ENCODE measurements around the gene MDN1. TPM values are rescaled to one million over a fixed set of nuclear protein-coding genes. Genes with fewer than 3 reads are reported as not detected.

MDN1 gene
- total RNA-seq, 4 donors from 2014 or later: 13.5 to 22.0 (median 17.0) TPM

DNA sequence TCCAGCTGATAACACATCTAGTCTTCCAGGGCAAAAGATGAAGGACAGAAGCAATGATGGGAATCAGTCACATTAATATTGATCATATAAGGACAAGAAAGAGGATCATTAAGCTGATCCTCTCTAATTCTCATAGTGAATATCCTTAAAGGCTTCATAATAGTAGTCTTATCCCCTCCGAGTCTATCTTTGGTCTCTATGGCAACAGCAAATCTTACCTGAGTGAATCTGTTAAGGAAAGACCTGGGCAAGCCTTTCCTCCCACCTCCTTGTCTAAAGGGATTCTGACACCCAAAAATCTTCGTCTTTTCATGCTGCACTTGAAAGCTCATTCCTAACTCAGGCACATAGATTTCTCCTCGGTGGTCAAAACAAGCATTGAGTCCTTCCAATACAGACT lies 94.6 kb downstream of the MDN1 start:
- H3K27ac ChIP-seq: no peak overlapping the region
- H3K36me3 ChIP-seq: peaks cover 0 to 66% of the 10 kb centered on the region in 2 donors
- intact Hi-C loops (cut with DNase I; ENCODE audit: low total_unique reads): no loop called here
- H3K27me3 ChIP-seq: no peaks in the 10 kb centered on the region
- no peaks in the 10 kb centered on the region for H3K4me1 ChIP-seq
- DNase-seq (no peak), ATAC-seq (no peak)
- H3K9me3 ChIP-seq: no peaks in the 10 kb centered on the region
- in situ Hi-C loops (cut with MboI; ENCODE audit: low sequenced_read_pairs in 4 of 4): no loop called here
- TF ChIP-seq POLR2A (IDR thresholded peaks at IDR 0.05): no peak
- no peak for TF ChIP-seq CTCF (IDR thresholded peaks at IDR 0.05 in 4 of 5, conservative IDR thresholded peaks at IDR 0.05 in 1 of 5)
- H3K4me3 ChIP-seq: no peak overlapping the region

DNA sequence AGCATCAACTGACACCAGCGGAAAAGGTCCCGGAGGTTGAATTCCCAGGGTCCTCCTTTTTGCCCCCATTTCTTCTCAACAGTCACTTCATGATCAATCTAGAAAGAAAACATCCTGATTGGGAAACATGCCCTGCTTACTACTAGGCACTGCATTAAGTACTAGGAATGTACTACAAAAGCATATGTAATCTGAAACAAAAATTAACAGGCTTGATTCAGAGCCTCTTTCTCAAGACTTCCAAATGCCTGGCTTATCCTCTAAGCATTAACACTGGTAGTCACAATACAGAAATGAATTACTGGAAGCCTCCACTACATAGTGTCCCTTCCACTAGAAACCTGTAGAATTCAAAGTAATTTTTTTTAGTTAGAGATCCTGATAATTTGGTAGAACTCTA lies 96.5 kb downstream of the MDN1 start:
- H3K4me3 ChIP-seq: no peak overlapping the region
- peaks cover 0 to 63% of the 10 kb centered on the region in 2 donors for H3K36me3 ChIP-seq
- DNase-seq (no peak), ATAC-seq (no peak)
- H3K27me3 ChIP-seq: no peaks in the 10 kb centered on the region
- H3K9me3 ChIP-seq: no peaks in the 10 kb centered on the region
- H3K27ac ChIP-seq: no peak overlapping the region
- TF ChIP-seq POLR2A (IDR thresholded peaks at IDR 0.05) (no peak), CTCF (IDR thresholded peaks at IDR 0.05 in 4 of 5, conservative IDR thresholded peaks at IDR 0.05 in 1 of 5) (no peak)
- no peaks in the 10 kb centered on the region for H3K4me1 ChIP-seq
- in situ Hi-C loops (cut with MboI; ENCODE audit: low sequenced_read_pairs in 4 of 4) (no loop called here), intact Hi-C loops (cut with DNase I; ENCODE audit: low total_unique reads) (no loop called here)

GRCh38 chr6:89716532-89716931 lies 103.1 kb downstream of the MDN1 start:
- Histone ChIP-seq H3K27me3 (no peaks in the 10 kb centered on the region), H3K9me3 (no peaks in the 10 kb centered on the region), H3K27ac (no peak overlapping the region), H3K36me3 (peaks cover 0 to 90% of the 10 kb centered on the region in 2 donors), H3K4me1 (no peaks in the 10 kb centered on the region), H3K4me3 (no peak overlapping the region)
- no peak for TF ChIP-seq POLR2A (IDR thresholded peaks at IDR 0.05)
- no peak for TF ChIP-seq CTCF (IDR thresholded peaks at IDR 0.05 in 4 of 5, conservative IDR thresholded peaks at IDR 0.05 in 1 of 5)
- DNase-seq (no peak), ATAC-seq (no peak)
- in situ Hi-C loops (cut with MboI; ENCODE audit: low sequenced_read_pairs in 4 of 4): no loop called here
- intact Hi-C loops (cut with DNase I; ENCODE audit: low total_unique reads): no loop called here

DNA sequence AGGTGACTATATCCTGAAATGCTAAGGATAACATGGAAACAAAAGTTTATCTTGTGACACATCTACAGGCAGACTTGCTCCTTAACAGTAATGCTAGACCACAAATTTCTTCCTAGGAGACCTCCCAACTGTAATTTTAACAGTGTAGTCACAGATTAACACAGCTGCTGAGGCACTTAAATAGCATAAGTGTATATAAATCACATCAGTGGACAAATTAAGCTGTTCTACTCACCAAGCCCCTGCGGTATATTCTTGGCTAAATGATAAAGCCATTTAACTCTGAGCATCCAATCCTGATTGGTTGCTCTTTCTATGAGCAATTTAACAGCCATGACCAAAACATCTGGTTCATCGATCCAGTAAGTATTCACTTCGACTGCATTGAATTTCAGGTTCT lies 107.8 kb downstream of the MDN1 start:
- peaks cover 0 to 98% of the 10 kb centered on the region in 2 donors for H3K36me3 ChIP-seq
- no peaks in the 10 kb centered on the region for H3K9me3 ChIP-seq
- in situ Hi-C loops (cut with MboI; ENCODE audit: low sequenced_read_pairs in 4 of 4): no loop called here
- no peak for TF ChIP-seq CTCF (IDR thresholded peaks at IDR 0.05 in 4 of 5, conservative IDR thresholded peaks at IDR 0.05 in 1 of 5)
- no peak for TF ChIP-seq POLR2A (IDR thresholded peaks at IDR 0.05)
- H3K4me3 ChIP-seq: no peak overlapping the region
- intact Hi-C loops (cut with DNase I; ENCODE audit: low total_unique reads): no loop called here
- H3K27ac ChIP-seq: no peak overlapping the region
- no peaks in the 10 kb centered on the region for H3K4me1 ChIP-seq
- ATAC-seq (no peak), DNase-seq (no peak)
- H3K27me3 ChIP-seq: no peaks in the 10 kb centered on the region

GRCh38 chr6:89708316-89708715 lies 111.3 kb downstream of the MDN1 start:
- Histone ChIP-seq H3K4me1 (no peaks in the 10 kb centered on the region), H3K36me3 (peaks cover 0 to 91% of the 10 kb centered on the region in 2 donors), H3K9me3 (no peaks in the 10 kb centered on the region), H3K27me3 (no peaks in the 10 kb centered on the region), H3K27ac (no peak overlapping the region), H3K4me3 (no peak overlapping the region)
- in situ Hi-C loops (cut with MboI; ENCODE audit: low sequenced_read_pairs in 4 of 4): no loop called here
- DNase-seq (no peak), ATAC-seq (no peak)
- intact Hi-C loops (cut with DNase I; ENCODE audit: low total_unique reads): no loop called here
- TF ChIP-seq CTCF (IDR thresholded peaks at IDR 0.05 in 4 of 5, conservative IDR thresholded peaks at IDR 0.05 in 1 of 5) (no peak), POLR2A (IDR thresholded peaks at IDR 0.05) (no peak)

Data from gastrocnemius medialis (tissue), 4 donors.